A673 (cell line): Measurements from ENCODE around the gene CDC42EP3.

ENCODE experiments used
- EZH2 ChIP-seq: fragments of 200-600 bp; sonication (generic); IDR thresholded peaks from 2 replicates; pipeline ENCODE4 v1.6.1; 2017; ENCODE audit warnings: borderline replicate concordance, low read depth, mild to moderate bottlenecking, mixed read lengths, antibody characterized with exemption, low read length; ENCODE audit not compliant: poor library complexity, severe bottlenecking
- TF ChIP-seq, protein P1 (sequence below): fragments of 300-800, 200-600 bp; sonication (generic); conservative IDR thresholded peaks from 2 replicates; pipeline ENCODE4 v1.5.1; 2017; ENCODE audit warnings: low read depth, mild to moderate bottlenecking, antibody characterized with exemption, low read length, moderate library complexity, mixed read lengths

DNA sequence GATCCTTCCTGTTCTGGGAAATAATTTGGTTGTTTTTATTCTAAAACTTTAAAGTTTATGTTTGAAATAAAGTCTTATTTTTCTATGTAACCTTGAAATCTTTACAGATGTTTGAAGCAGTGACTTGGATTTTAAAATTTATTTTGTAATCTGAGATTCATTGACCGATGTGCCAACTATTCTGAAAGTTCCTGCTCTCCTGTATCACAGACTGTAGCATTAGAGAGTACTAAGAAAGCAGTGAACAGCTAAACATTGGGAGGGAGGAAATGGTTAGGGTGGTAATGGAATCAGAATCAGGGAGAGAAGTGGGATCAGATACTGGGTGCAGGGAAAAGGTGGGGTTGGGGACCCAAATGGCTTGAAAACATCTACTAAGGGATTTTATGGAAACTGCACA, 69.9 kb downstream of the CDC42EP3 start:
- TF ChIP-seq EZH2, result no peak
- TF ChIP-seq, protein P1, sequence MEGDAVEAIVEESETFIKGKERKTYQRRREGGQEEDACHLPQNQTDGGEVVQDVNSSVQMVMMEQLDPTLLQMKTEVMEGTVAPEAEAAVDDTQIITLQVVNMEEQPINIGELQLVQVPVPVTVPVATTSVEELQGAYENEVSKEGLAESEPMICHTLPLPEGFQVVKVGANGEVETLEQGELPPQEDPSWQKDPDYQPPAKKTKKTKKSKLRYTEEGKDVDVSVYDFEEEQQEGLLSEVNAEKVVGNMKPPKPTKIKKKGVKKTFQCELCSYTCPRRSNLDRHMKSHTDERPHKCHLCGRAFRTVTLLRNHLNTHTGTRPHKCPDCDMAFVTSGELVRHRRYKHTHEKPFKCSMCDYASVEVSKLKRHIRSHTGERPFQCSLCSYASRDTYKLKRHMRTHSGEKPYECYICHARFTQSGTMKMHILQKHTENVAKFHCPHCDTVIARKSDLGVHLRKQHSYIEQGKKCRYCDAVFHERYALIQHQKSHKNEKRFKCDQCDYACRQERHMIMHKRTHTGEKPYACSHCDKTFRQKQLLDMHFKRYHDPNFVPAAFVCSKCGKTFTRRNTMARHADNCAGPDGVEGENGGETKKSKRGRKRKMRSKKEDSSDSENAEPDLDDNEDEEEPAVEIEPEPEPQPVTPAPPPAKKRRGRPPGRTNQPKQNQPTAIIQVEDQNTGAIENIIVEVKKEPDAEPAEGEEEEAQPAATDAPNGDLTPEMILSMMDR, result no peak
